A673 (cell line): ENCODE results near the gene NEO1.

Experiments
- CTCF ChIP-seq: fragments of 300-800, 200-600 bp; sonication (generic); conservative IDR thresholded peaks from 2 replicates; pipeline ENCODE4 v1.5.1; 2017; ENCODE audit warnings: low read depth, mild to moderate bottlenecking, antibody characterized with exemption, low read length, moderate library complexity, mixed read lengths
- EZH2 ChIP-seq: fragments of 200-600 bp; sonication (generic); IDR thresholded peaks from 2 replicates; pipeline ENCODE4 v1.6.1; 2017; ENCODE audit warnings: borderline replicate concordance, low read depth, mild to moderate bottlenecking, mixed read lengths, antibody characterized with exemption, low read length; ENCODE audit not compliant: poor library complexity, severe bottlenecking

GRCh38 chr15:73033611-73034010 lies 18.7 kb upstream of the NEO1 start:
- TF ChIP-seq CTCF (no peak), EZH2 (no peak)
